ENCODE results near the gene SH3BP1. TPM values are rescaled to one million over a fixed set of nuclear protein-coding genes. Genes with fewer than 3 reads are reported as not detected.

The SH3BP1 gene
- total and polyA plus RNA-seq, 4 donors, result 14.8 to 20.2 (median 18.0) TPM

DNA sequence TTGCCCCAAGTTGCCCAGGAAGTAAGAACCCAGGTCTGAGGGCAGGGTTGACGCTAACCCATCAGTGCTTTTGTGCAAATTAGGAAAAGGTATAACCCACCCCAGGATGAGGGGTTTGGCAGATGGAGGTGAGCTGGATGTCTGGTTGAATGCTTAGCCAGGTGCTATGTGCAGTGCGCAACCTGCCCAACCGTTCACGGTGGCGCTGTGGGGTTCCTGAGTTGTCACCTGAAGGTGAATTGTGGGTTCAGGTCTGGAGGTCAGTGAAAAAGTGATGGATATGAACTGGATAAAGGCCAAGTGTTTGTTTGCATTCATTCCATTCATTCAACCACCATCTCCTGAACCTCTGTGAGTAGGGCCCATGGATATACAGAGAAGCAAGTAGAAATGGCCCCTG, 45.2 kb upstream of the SH3BP1 start:
- DNase-seq, result no peak
- no peaks in the 10 kb centered on the region for H3K27me3 ChIP-seq (ENCODE audit: control insufficient read depth in 3 of 3, insufficient read depth in 3 of 3, low read length in 2 of 3)
- ATAC-seq (ENCODE audit: insufficient read depth, low FRiP score), result no peak
- no peak overlapping the region for H3K4me3 ChIP-seq
- no peaks in the 10 kb centered on the region for H3K36me3 ChIP-seq (ENCODE audit: control insufficient read depth in 4 of 4, insufficient read depth in 4 of 4, low read length in 4 of 4)
- H3K9ac ChIP-seq (ENCODE audit: insufficient read depth in 1 of 2, low read length in 2 of 2), result no peak overlapping the region
- WGBS, 2 donors, result 94% methylated on average over 5 of the region's 5 CpGs
- H3K4me1 ChIP-seq (ENCODE audit: control insufficient read depth in 5 of 5, insufficient read depth in 5 of 5, low read length in 5 of 5), result peaks cover 0 to 17% (median 1%) of the 10 kb centered on the region in 5 donors
- no peak overlapping the region for H3K27ac ChIP-seq (ENCODE audit: low read depth in 1 of 2, low read length in 1 of 2)
- no peaks in the 10 kb centered on the region for H3K9me3 ChIP-seq (ENCODE audit: control insufficient read depth in 4 of 4, insufficient read depth in 3 of 4, low read length in 3 of 4)
- TF ChIP-seq, protein P1, sequence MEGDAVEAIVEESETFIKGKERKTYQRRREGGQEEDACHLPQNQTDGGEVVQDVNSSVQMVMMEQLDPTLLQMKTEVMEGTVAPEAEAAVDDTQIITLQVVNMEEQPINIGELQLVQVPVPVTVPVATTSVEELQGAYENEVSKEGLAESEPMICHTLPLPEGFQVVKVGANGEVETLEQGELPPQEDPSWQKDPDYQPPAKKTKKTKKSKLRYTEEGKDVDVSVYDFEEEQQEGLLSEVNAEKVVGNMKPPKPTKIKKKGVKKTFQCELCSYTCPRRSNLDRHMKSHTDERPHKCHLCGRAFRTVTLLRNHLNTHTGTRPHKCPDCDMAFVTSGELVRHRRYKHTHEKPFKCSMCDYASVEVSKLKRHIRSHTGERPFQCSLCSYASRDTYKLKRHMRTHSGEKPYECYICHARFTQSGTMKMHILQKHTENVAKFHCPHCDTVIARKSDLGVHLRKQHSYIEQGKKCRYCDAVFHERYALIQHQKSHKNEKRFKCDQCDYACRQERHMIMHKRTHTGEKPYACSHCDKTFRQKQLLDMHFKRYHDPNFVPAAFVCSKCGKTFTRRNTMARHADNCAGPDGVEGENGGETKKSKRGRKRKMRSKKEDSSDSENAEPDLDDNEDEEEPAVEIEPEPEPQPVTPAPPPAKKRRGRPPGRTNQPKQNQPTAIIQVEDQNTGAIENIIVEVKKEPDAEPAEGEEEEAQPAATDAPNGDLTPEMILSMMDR (IDR thresholded peaks at IDR 0.05; ENCODE audit: control extremely low read depth, extremely low read depth), result no peak

GRCh38 chr22:37599153-37599552, 40.3 kb upstream of the SH3BP1 start:
- no peaks in the 10 kb centered on the region for H3K36me3 ChIP-seq (ENCODE audit: control insufficient read depth in 4 of 4, insufficient read depth in 4 of 4, low read length in 4 of 4)
- H3K9me3 ChIP-seq (ENCODE audit: control insufficient read depth in 4 of 4, insufficient read depth in 3 of 4, low read length in 3 of 4), result no peaks in the 10 kb centered on the region
- TF ChIP-seq, protein P1 (IDR thresholded peaks at IDR 0.05; ENCODE audit: control extremely low read depth, extremely low read depth), result no peak
- ATAC-seq (ENCODE audit: insufficient read depth, low FRiP score) (no peak), DNase-seq (peak in 1 of 3 donors; percentile 53)
- 60 to 70% methylated on average over 4 of the region's 4 CpGs for WGBS, 2 donors
- H3K4me1 ChIP-seq (ENCODE audit: control insufficient read depth in 5 of 5, insufficient read depth in 5 of 5, low read length in 5 of 5), result peaks cover 0 to 4% (median 0%) of the 10 kb centered on the region in 5 donors
- no peak overlapping the region for H3K4me3 ChIP-seq
- no peak overlapping the region for H3K27ac ChIP-seq (ENCODE audit: low read depth in 1 of 2, low read length in 1 of 2)
- no peak overlapping the region for H3K9ac ChIP-seq (ENCODE audit: insufficient read depth in 1 of 2, low read length in 2 of 2)
- H3K27me3 ChIP-seq (ENCODE audit: control insufficient read depth in 3 of 3, insufficient read depth in 3 of 3, low read length in 2 of 3), result no peaks in the 10 kb centered on the region

GRCh38 chr22:37601203-37601539, 38.3 kb upstream of the SH3BP1 start:
- ATAC-seq (ENCODE audit: insufficient read depth, low FRiP score) (no peak), DNase-seq (no peak)
- no peak overlapping the region for H3K4me3 ChIP-seq
- H3K4me1 ChIP-seq (ENCODE audit: control insufficient read depth in 5 of 5, insufficient read depth in 5 of 5, low read length in 5 of 5), result peaks cover 0 to 5% (median 0%) of the 10 kb centered on the region in 5 donors
- TF ChIP-seq, protein P1 (IDR thresholded peaks at IDR 0.05; ENCODE audit: control extremely low read depth, extremely low read depth), result no peak
- H3K36me3 ChIP-seq (ENCODE audit: control insufficient read depth in 4 of 4, insufficient read depth in 4 of 4, low read length in 4 of 4), result no peaks in the 10 kb centered on the region
- no peak overlapping the region for H3K9ac ChIP-seq (ENCODE audit: insufficient read depth in 1 of 2, low read length in 2 of 2)
- WGBS, 2 donors, result 47 to 57% methylated on average over 4 of the region's 4 CpGs
- H3K27ac ChIP-seq (ENCODE audit: low read depth in 1 of 2, low read length in 1 of 2), result peak overlapping the region in 1 of 2 donors; percentile 75
- H3K27me3 ChIP-seq (ENCODE audit: control insufficient read depth in 3 of 3, insufficient read depth in 3 of 3, low read length in 2 of 3), result no peaks in the 10 kb centered on the region
- H3K9me3 ChIP-seq (ENCODE audit: control insufficient read depth in 4 of 4, insufficient read depth in 3 of 4, low read length in 3 of 4), result no peaks in the 10 kb centered on the region

Data from lung (tissue), 12 donors.